PFSK-1 (cell line): Measurements from ENCODE around the gene LCP2.

Source experiments
- FOXP2 ChIP-seq: optimal IDR thresholded peaks from 2 replicates; pipeline ENCODE3; 2011; ENCODE audit warnings: borderline replicate concordance, control low read depth, inconsistent platforms; ENCODE audit not compliant: insufficient read depth; ENCODE audit errors: extremely low read length, extremely low read depth
- POLR2AphosphoS5 ChIP-seq: IDR thresholded peaks from 2 replicates; pipeline ENCODE4 v1.6.1; 2012; ENCODE audit warnings: low read depth, mild to moderate bottlenecking, control low read depth, low read length, moderate library complexity
- SIN3A ChIP-seq: IDR thresholded peaks from 2 replicates; pipeline ENCODE4 v1.6.1; 2012; ENCODE audit warnings: mild to moderate bottlenecking, low read length, moderate library complexity, borderline replicate concordance; ENCODE audit not compliant: insufficient read depth
- TAF1 ChIP-seq: IDR thresholded peaks from 2 replicates; pipeline ENCODE4 v1.6.1; 2012; ENCODE audit warnings: low read length, control low read depth, borderline replicate concordance; ENCODE audit not compliant: insufficient read depth
- TF ChIP-seq, protein P1 (sequence below), 2 experiments: IDR thresholded peaks; 2 replicates each; pipeline versions ENCODE4 v1.6.1 to v1.8.0; 2011 to 2012; ENCODE audit warnings: low read depth in 2 of 2, low read length in 2 of 2, control low read depth in 1 of 2, inconsistent platforms in 1 of 2, mild to moderate bottlenecking in 1 of 2, moderate library complexity in 1 of 2; ENCODE audit not compliant: insufficient read depth in 1 of 2

The LCP2 gene

DNA sequence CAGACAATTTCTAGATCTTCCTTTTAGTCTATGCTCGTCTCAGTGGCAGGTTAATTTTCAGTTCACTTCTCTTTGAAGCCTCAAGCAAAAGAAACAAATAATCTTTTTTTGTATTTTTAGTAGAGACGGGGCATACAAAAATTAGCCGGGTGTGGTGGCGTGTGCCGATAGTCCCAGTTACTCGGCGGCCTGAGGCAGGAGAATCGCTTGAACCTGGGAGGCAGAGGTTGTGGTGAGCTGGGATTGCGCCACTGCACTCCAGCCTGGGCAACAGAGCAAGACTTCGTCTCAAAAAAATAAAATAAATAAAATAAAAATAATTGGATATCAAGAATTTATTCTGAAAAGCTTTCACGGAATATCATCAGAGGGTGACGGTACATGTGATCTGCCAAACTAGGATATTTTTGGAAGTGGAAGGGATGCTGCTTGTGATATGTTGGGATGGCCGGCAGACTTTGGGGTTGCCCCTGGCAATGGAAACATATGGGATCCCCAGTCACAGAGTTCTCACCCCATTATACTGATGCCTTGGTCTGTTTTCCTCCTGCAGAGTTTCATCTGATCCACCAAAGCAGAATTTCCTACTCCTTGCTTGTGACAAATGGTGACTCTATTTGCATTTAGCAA is 7.6 kb upstream of the LCP2 start:
- TF ChIP-seq FOXP2, result no peak
- TF ChIP-seq SIN3A, result no peak
- no peak for TF ChIP-seq POLR2AphosphoS5
- TF ChIP-seq, protein P1, sequence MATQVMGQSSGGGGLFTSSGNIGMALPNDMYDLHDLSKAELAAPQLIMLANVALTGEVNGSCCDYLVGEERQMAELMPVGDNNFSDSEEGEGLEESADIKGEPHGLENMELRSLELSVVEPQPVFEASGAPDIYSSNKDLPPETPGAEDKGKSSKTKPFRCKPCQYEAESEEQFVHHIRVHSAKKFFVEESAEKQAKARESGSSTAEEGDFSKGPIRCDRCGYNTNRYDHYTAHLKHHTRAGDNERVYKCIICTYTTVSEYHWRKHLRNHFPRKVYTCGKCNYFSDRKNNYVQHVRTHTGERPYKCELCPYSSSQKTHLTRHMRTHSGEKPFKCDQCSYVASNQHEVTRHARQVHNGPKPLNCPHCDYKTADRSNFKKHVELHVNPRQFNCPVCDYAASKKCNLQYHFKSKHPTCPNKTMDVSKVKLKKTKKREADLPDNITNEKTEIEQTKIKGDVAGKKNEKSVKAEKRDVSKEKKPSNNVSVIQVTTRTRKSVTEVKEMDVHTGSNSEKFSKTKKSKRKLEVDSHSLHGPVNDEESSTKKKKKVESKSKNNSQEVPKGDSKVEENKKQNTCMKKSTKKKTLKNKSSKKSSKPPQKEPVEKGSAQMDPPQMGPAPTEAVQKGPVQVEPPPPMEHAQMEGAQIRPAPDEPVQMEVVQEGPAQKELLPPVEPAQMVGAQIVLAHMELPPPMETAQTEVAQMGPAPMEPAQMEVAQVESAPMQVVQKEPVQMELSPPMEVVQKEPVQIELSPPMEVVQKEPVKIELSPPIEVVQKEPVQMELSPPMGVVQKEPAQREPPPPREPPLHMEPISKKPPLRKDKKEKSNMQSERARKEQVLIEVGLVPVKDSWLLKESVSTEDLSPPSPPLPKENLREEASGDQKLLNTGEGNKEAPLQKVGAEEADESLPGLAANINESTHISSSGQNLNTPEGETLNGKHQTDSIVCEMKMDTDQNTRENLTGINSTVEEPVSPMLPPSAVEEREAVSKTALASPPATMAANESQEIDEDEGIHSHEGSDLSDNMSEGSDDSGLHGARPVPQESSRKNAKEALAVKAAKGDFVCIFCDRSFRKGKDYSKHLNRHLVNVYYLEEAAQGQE (IDR thresholded peaks at IDR 0.05; ENCODE audit: insufficient read depth in 1 of 2, low read depth in 2 of 2, low read length in 2 of 2), result no peak
- TF ChIP-seq TAF1, result no peak

DNA sequence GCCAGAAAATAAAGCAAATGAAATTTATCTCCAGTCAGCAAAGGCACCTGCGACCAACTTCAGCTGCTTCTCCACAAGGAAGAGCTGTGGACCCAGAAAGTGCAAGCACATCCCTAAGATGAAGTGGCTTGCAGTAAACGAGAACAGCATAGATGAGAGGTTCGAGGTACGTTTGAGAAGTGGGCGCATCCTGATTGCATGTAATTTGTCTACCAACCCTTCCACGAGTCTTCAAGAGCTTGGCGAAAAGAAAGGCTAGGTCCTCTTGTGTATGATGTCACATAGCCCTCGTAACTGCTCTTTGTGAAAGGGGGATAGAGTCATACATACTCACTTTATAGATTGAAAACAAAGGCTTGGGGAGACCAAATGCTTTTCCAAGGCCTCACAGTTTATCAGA is 6.0 kb upstream of the LCP2 start:
- TF ChIP-seq POLR2AphosphoS5 (no peak), TAF1 (no peak), SIN3A (no peak), FOXP2 (no peak)
- TF ChIP-seq, protein P1 (IDR thresholded peaks at IDR 0.05; ENCODE audit: insufficient read depth in 1 of 2, low read depth in 2 of 2, low read length in 2 of 2), result no peak

DNA sequence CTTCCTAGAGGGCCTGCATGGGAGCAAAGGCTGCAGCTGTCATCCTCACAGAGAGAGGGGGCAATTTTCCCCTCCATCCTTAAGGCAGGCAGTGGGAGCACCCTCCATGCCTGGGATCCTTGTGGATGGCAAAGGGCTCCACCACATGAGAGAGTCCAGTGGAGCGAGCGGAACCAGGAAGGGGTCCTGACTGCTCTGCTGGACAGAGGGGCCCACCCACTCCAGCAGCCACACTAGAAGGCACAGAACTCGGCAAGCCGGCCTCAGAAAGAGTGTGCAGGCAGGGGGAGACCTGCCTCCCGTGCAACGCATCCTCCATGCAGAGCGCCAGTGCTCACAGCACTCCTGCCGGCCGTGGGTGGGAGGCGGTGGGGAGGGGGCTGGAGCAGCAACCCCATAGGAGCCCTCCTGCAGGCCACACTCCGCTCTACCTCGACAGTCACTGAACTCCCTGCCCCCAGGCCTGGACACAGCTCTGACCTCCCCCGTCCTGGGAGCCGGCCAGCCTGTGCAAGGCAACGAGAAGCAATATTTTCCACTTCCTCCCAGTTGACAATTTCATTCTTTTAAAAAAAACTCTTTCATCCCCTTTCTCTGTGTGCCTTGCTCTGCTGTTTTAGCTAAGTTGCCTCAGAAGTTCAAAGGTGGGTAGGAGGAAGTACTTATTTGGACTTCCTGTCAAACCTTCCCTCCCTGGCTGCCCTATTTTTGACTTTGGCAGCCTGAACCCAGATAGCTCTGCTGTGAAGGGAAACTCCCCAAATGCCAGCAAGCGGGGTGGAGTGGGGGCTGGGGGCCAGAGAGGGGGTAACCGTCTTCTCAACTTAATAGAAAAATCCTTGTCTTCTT is 5.3 kb upstream of the LCP2 start:
- TF ChIP-seq, protein P1 (IDR thresholded peaks at IDR 0.05; ENCODE audit: insufficient read depth in 1 of 2, low read depth in 2 of 2, low read length in 2 of 2), result no peak
- no peak for TF ChIP-seq FOXP2
- no peak for TF ChIP-seq POLR2AphosphoS5
- TF ChIP-seq TAF1, result no peak
- TF ChIP-seq SIN3A, result no peak

DNA sequence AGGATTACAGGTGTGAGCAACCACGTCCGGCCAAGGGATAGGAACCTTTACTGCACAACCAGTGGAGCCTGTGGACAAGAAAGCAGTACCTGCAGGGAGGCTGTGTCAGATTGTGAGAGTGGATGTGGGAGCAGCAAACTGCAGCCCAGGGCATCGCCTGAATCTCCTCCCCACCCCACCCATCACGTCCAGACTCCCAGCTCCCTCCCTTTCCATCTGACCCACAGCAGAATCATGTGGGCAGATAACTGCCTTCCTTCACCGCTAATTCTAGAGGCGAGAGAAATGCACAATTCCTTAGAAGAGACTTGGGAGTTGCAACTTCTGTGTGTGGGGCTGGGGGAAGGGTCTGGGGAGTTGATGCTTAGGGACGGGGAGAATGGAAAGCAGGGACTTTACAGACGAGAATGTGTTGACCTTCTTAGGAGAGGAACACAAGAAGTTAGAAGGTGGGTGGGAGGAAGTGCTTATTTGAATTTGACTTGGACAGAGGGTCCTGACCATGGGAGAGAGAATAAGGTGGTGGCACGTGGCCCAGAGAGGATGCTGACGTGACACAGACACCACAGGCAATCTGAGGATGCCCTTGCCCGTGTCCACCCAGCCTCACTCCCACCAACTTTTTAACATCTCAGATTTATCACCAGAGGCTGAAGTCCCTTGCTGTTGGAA is 4.5 kb upstream of the LCP2 start:
- TF ChIP-seq POLR2AphosphoS5, result no peak
- TF ChIP-seq, protein P1 (IDR thresholded peaks at IDR 0.05; ENCODE audit: insufficient read depth in 1 of 2, low read depth in 2 of 2, low read length in 2 of 2), result no peak
- TF ChIP-seq TAF1, result no peak
- no peak for TF ChIP-seq FOXP2
- TF ChIP-seq SIN3A, result no peak
